HepG2 (cell line): ENCODE measurements around the gene ZNF277. TPM values are rescaled to one million over a fixed set of nuclear protein-coding genes. Genes with fewer than 3 reads are reported as not detected.

Source experiments
- ARID3A ChIP-seq: IDR thresholded peaks from 2 replicates; pipeline ENCODE4 v1.6.1; 2012; ENCODE audit warnings: low read depth, low read length, improper control_type of control experiment
- CERS6 ChIP-seq: sonication (generic); formaldehyde crosslinking; IDR thresholded peaks from 2 replicates; pipeline ENCODE4 v1.5.0; 2020; ENCODE audit warnings: missing genetic modification reagents
- GABPA ChIP-seq, 2 experiments: IDR thresholded peaks; 2 replicates each; pipeline ENCODE4 v1.6.1; 2011 to 2016; ENCODE audit warnings: low read depth in 2 of 2, low read length in 1 of 2, missing biosample characterization in 1 of 2, missing genetic modification characterization in 1 of 2
- GATA4 ChIP-seq: sonication (generic); IDR thresholded peaks from 2 replicates; pipeline ENCODE4 v1.6.1; 2016; ENCODE audit warnings: antibody characterized with exemption, low read depth, borderline replicate concordance
- HHEX ChIP-seq: IDR thresholded peaks from 2 replicates; pipeline ENCODE4 v1.6.1; 2016; ENCODE audit warnings: control low read depth
- HNF4A ChIP-seq: sonication (generic); formaldehyde crosslinking; IDR thresholded peaks from 2 replicates; pipeline ENCODE4 v1.4.0; 2020; ENCODE audit warnings: missing genetic modification reagents
- IRF2 ChIP-seq: IDR thresholded peaks from 2 replicates; pipeline ENCODE4 v1.6.1; 2018; ENCODE audit warnings: missing genetic modification reagents, missing compliant biosample characterization
- MBNL3 ChIP-seq: fragments of 250-450 bp; sonication (Bioruptor Pico); conservative IDR thresholded peaks from 2 replicates; pipeline ENCODE4 v1.8.0; 2022; ENCODE audit warnings: mild to moderate bottlenecking, inconsistent platforms
- MED8 ChIP-seq: sonication (generic); formaldehyde crosslinking; IDR thresholded peaks from 2 replicates; pipeline ENCODE4 v1.8.1; 2023; ENCODE audit warnings: mild to moderate bottlenecking, missing genetic modification reagents; ENCODE audit not compliant: insufficient replicate concordance
- MIER3 ChIP-seq: IDR thresholded peaks from 2 replicates; pipeline ENCODE4 v1.6.1; 2016; ENCODE audit warnings: missing compliant biosample characterization, borderline replicate concordance
- MIXL1 ChIP-seq: IDR thresholded peaks from 2 replicates; pipeline ENCODE4 v1.6.1; 2016
- NCOR1 ChIP-seq: fragments of 200-600 bp; sonication (generic); IDR thresholded peaks from 2 replicates; pipeline ENCODE4 v1.7.0; 2017; ENCODE audit warnings: antibody characterized with exemption, low read length, borderline replicate concordance
- NONO ChIP-seq, 2 experiments: fragments of 450-650 bp in 1 of 2; sonication (generic) in 1 of 2; formaldehyde crosslinking in 1 of 2; IDR thresholded peaks in 1 of 2; conservative IDR thresholded peaks in 1 of 2; 2 replicates each; pipeline versions ENCODE4 v1.6.1 to v1.8.0; 2017 to 2022; ENCODE audit warnings: mild to moderate bottlenecking in 1 of 2, missing genetic modification reagents in 1 of 2, moderate library complexity in 1 of 2
- NR0B2 ChIP-seq: sonication (generic); formaldehyde crosslinking; IDR thresholded peaks from 2 replicates; pipeline ENCODE4 v1.4.0; 2020; ENCODE audit warnings: mild to moderate bottlenecking, missing genetic modification reagents
- NR2F2 ChIP-seq: IDR thresholded peaks from 2 replicates; pipeline ENCODE4 v1.6.1; 2012; ENCODE audit warnings: low read depth, inconsistent platforms, borderline replicate concordance
- ONECUT2 ChIP-seq: sonication (generic); formaldehyde crosslinking; IDR thresholded peaks from 2 replicates; pipeline ENCODE4 v1.4.0; 2020; ENCODE audit warnings: missing genetic modification reagents
- PHF5A ChIP-seq: IDR thresholded peaks from one replicate; pipeline ENCODE4 v1.6.1; 2018; ENCODE audit warnings: low read depth, missing genetic modification reagents; ENCODE audit not compliant: unreplicated experiment
- RNF2 ChIP-seq: fragments of 450-650 bp; conservative IDR thresholded peaks from 2 replicates; pipeline ENCODE4 v1.6.1; 2016; ENCODE audit warnings: low read depth
- SKI ChIP-seq: fragments of 450-650 bp; IDR thresholded peaks from one replicate; pipeline ENCODE4 v1.6.1; 2018; ENCODE audit warnings: mild to moderate bottlenecking; ENCODE audit not compliant: partially characterized antibody
- SOX6 ChIP-seq, 2 experiments: fragments of 450-650 bp in 1 of 2; sonication (generic) in 1 of 2; formaldehyde crosslinking in 1 of 2; IDR thresholded peaks; 2 replicates each; pipeline versions ENCODE4 v1.4.0 to v1.6.1; 2017 to 2020; ENCODE audit warnings: antibody characterized with exemption in 1 of 2, mild to moderate bottlenecking in 1 of 2, missing genetic modification reagents in 1 of 2
- SRY ChIP-seq: sonication (generic); formaldehyde crosslinking; IDR thresholded peaks from 2 replicates; pipeline ENCODE4 v1.8.0; 2022; ENCODE audit warnings: mild to moderate bottlenecking, missing genetic modification reagents
- SSRP1 ChIP-seq: IDR thresholded peaks from 2 replicates; pipeline ENCODE4 v1.6.1; 2016; ENCODE audit warnings: control low read depth
- TEAD3 ChIP-seq: optimal IDR thresholded peaks from 2 replicates; pipeline ENCODE3; 2016; ENCODE audit warnings: borderline replicate concordance
- ZBTB7A ChIP-seq: sonication (generic); formaldehyde crosslinking; IDR thresholded peaks from 2 replicates; pipeline ENCODE4 v1.8.0; 2022; ENCODE audit warnings: mild to moderate bottlenecking, missing genetic modification reagents
- ZFP36 ChIP-seq: fragments of 150-350 bp; IDR thresholded peaks from 2 replicates; pipeline ENCODE4 v1.6.1; 2018; ENCODE audit warnings: borderline replicate concordance, low read length, low read depth; ENCODE audit not compliant: partially characterized antibody
- ZKSCAN5 ChIP-seq: sonication (generic); formaldehyde crosslinking; IDR thresholded peaks from 2 replicates; pipeline ENCODE4 v1.5.1; 2020; ENCODE audit warnings: mild to moderate bottlenecking, missing genetic modification reagents
- ZNF33B ChIP-seq: sonication (generic); formaldehyde crosslinking; IDR thresholded peaks from 2 replicates; pipeline ENCODE4 v1.5.1; 2020; ENCODE audit warnings: mild to moderate bottlenecking, missing genetic modification reagents
- ZNF652 ChIP-seq: IDR thresholded peaks from 2 replicates; pipeline ENCODE4 v1.6.1; 2016; ENCODE audit warnings: low read depth, borderline replicate concordance
- ZNF703 ChIP-seq: sonication (generic); formaldehyde crosslinking; IDR thresholded peaks from 2 replicates; pipeline ENCODE4 v1.5.1; 2020; ENCODE audit warnings: missing genetic modification reagents, mild to moderate bottlenecking, moderate library complexity, borderline replicate concordance
- polyA plus RNA-seq, 8 experiments: library from polyadenylated mRNA; depleted of rRNA in 3 of 8; stranded (reverse) in 7 of 8; unstranded in 1 of 8; fragments of >200 nt; fragmentation: Illumina TruSeq in 4 of 8; extraction: Trizol in 4 of 8; gene quantifications; 2 replicates each; pipeline versions ENCODE4 v1.2.1 to v1.2.3, GENCODE V29; 2011 to 2016; ENCODE audit warnings: low read depth in 4 of 8, missing spikeins in 1 of 8, mixed read lengths in 1 of 8; ENCODE audit not compliant: insufficient read depth in 1 of 8
- total RNA-seq, 5 experiments: library from RNA; depleted of rRNA; stranded (reverse); fragments of >200 nt; fragmentation: Illumina TruSeq; extraction: Trizol; gene quantifications; 2 replicates each; pipeline ENCODE4 v1.2.3, GENCODE V29; 2016; ENCODE audit warnings: low read depth in 1 of 5

The ZNF277 gene
- total and polyA plus RNA-seq, 2 of the 13 experiments (the other 11 are each of a cell fraction or from before 2014, with no cell fraction given): 29.1 to 30.1 TPM

- TF ChIP-seq GATA4 (0 out of 2 replicates have a peak, but pooled peaks have one; percentile 25), MBNL3 (CRISPR knock-in tag) (no peak), ZFP36 (no peak), HNF4A (CRISPR knock-in tag) (peak; percentile 76), NCOR1 (peak; percentile 69; the same call in 1 of the 2 replicates), MIXL1 (peak; percentile 97), HHEX (peak; percentile 78; the same call in 1 of the 2 replicates), ZNF703 (CRISPR knock-in tag) (no peak), ZBTB7A (CRISPR knock-in tag) (no peak), MED8 (no peak), NR0B2 (no peak), ZNF33B (no peak), MIER3 (0 out of 2 replicates have a peak, but pooled peaks have one; percentile 45), IRF2 (CRISPR knock-in tag) (peak; percentile 65; the same call in 1 of the 2 replicates), PHF5A (CRISPR knock-in tag) (no peak), TEAD3 (CRISPR knock-in tag) (peak; percentile 76), NONO (IDR thresholded peaks at IDR 0.05) (no peak), NONO (CRISPR knock-in tag; conservative IDR thresholded peaks at IDR 0.05) (no peak; the same call in 1 of the 2 replicates), SKI (no peak), ONECUT2 (CRISPR knock-in tag) (0 out of 2 replicates have a peak, but pooled peaks have one; percentile 19), SOX6 (IDR thresholded peaks at IDR 0.05) (no peak), SOX6 (CRISPR knock-in tag; IDR thresholded peaks at IDR 0.05) (peak; percentile 92), RNF2 (no peak), ZNF652 (CRISPR knock-in tag) (peak; percentile 21; the same call in 1 of the 2 replicates), ZKSCAN5 (CRISPR knock-in tag) (no peak), SRY (no peak), CERS6 (CRISPR knock-in tag) (no peak), NR2F2 (peak; percentile 87), SSRP1 (0 out of 2 replicates have a peak, but pooled peaks have one; percentile 67), ARID3A (peak; percentile 92), GABPA (IDR thresholded peaks at IDR 0.05; ENCODE audit: low read depth, low read length) (no peak), GABPA (CRISPR knock-in tag; IDR thresholded peaks at IDR 0.05; ENCODE audit: low read depth) (peak; percentile 29; the same call in 1 of the 2 replicates)
Observed at GRCh38 chr7:112211348-112211907, 4.9 kb downstream of the ZNF277 start (continued).
